Right kidney (tissue), 1 donor: ENCODE data around the gene TRIM39.
"Not testable (repeated sequence)": the region's sequence is repeated elsewhere in the genome, so short reads cannot be mapped to it uniquely, and the experiment has no call there.

Experiments used
- DNase-seq: peaks from one replicate; pipeline ENCODE4 v3.0.0-alpha.2; 2016

The TRIM39 gene

GRCh38 chr6:30363459-30363858 is 36.7 kb downstream of the TRIM39 start:
- DNase-seq: no peak

- no peak for DNase-seq
These were observed 37.9 kb downstream of the TRIM39 start for GRCh38 chr6:30364591-30364990.

GRCh38 chr6:30369280-30369679 is 42.6 kb downstream of the TRIM39 start:
- not testable (repeated sequence) for DNase-seq

- DNase-seq: no peak
These were observed 51.7 kb downstream of the TRIM39 start for GRCh38 chr6:30378290-30378937.

GRCh38 chr6:30380464-30380863 is 53.7 kb downstream of the TRIM39 start:
- DNase-seq: no peak

GRCh38 chr6:30386166-30386565 is 59.4 kb downstream of the TRIM39 start:
- DNase-seq: no peak

- DNase-seq: no peak
These were observed 64.5 kb downstream of the TRIM39 start for GRCh38 chr6:30391240-30391639.
